Posterior vena cava (tissue), 2 donors: ENCODE data around the gene APOA5. TPM values are rescaled to one million over a fixed set of nuclear protein-coding genes. Genes with fewer than 3 reads are reported as not detected.

ENCODE experiments used
- DNase-seq: peaks from one replicate; pipeline ENCODE4 v3.0.0-alpha.2; 2020; ENCODE audit warnings: low spot score
- intact Hi-C, 2 donors: fragments of 100-400 bp; cut with DNase I; formaldehyde crosslinking; loops; one replicate each; pipeline versions ENCODE4 v1.14.1 to v1.14.2; 2022 to 2023
- long read RNA-seq, 2 donors: library from polyadenylated mRNA; unstranded; transcript quantifications; one replicate each; pipeline ENCODE4 v2.0.0, GENCODE V29; 2020 to 2021
- total RNA-seq, 2 donors: library from RNA; stranded (reverse); fragmentation: NEBNext Ultra II Directional; extraction: Animal tissue kit (Norgen Biotek cat#: 25700); gene quantifications; one replicate each; pipeline ENCODE4 v1.2.1, GENCODE V29; 2021
- donor health status: DM: yes; HTN: yes; CAD: no.
- donor health status: DM: yes; HTN: yes; CAD: no.

The APOA5 gene, protein sequence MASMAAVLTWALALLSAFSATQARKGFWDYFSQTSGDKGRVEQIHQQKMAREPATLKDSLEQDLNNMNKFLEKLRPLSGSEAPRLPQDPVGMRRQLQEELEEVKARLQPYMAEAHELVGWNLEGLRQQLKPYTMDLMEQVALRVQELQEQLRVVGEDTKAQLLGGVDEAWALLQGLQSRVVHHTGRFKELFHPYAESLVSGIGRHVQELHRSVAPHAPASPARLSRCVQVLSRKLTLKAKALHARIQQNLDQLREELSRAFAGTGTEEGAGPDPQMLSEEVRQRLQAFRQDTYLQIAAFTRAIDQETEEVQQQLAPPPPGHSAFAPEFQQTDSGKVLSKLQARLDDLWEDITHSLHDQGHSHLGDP
- not detected for total RNA-seq
- long read RNA-seq, donor 1, result 0 reads
- long read RNA-seq, donor 2, result 0 reads

DNA sequence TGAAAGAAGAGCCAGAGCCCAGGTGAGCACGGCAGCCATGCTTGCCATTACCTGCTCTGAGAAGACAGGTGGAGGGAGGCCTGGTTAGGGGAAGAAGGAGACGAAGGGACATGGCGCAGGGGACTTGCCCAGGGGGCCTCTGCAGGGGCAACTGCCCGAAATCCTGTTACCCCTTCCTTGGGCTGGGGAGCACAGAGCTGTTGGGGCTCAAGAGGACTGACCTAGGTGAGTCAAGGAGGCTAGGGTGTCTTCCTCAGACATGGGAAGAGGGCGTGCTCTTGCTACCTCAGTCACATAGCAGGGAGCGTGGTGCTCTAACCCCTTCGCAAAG lies at the start of gene APOA5:
TSS of gene APOA5 (minus strand) at position 67 of the 331 bp plus-strand sequence. CDS start at position 48, 19 bp downstream.
- intact Hi-C loops, result loop anchor here (5.0 to 10.0 kb wide), 4 partner anchors 41 to 433 kb away; no protein-coding TSS in a partner anchor
- no peak for DNase-seq

DNA sequence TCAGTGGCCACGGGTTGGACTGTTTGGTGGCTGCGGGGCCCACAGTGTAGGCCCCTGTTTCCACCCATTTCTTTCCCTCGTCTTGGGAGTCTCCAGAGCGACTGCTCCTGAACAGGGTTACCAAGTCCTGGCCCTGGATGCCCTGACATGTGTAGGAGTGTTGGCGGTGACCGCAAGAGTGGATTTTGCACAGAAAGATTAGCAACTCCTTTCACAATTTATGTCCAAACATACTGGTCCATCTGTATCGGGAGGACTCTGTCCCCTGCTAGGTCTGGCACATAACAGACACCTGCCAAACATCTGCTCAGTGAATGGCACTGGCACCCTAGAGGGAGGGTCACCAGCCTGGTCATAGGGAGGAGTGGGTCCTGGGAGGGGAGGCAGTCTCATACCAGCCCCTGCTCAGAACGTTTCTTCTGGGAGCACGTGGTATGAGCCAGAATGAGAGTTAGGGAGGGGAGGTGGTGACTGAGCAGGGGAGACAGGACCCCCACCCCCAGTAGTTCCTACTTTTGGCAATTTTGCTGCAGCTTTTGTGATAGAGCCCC lies 49.1 kb upstream of the APOA5 start:
- DNase-seq, result no peak

DNA sequence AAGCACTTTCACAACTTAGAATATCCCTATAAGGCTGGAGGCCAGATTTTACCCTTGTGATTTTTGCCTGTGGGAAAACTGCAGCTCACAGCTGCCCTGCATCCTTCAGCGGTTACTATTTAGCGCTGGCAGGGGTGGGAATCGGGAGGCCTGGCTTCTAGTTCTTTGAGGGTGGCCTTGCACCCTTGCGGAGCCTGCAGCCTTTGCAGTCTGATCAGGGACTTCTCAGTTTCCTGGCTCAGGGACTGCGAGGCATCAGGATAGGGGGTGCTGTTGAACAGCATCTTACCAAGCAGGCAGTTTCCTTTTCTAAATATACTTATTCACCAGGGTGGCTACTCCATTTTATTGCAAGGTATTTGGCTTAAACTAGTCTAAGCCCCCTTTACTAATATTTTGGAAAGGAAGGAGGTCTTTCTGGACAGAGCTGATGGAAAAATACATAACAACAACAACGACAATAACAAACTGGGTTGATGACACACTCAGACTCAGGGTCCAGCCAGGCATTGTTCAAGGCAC lies 48.6 kb upstream of the APOA5 start:
- intact Hi-C loops, result no loop called here
- DNase-seq, result no peak

More for the DNA sequence above, 49.1 kb upstream of the APOA5 start:
- intact Hi-C loops, result no loop called here

DNA sequence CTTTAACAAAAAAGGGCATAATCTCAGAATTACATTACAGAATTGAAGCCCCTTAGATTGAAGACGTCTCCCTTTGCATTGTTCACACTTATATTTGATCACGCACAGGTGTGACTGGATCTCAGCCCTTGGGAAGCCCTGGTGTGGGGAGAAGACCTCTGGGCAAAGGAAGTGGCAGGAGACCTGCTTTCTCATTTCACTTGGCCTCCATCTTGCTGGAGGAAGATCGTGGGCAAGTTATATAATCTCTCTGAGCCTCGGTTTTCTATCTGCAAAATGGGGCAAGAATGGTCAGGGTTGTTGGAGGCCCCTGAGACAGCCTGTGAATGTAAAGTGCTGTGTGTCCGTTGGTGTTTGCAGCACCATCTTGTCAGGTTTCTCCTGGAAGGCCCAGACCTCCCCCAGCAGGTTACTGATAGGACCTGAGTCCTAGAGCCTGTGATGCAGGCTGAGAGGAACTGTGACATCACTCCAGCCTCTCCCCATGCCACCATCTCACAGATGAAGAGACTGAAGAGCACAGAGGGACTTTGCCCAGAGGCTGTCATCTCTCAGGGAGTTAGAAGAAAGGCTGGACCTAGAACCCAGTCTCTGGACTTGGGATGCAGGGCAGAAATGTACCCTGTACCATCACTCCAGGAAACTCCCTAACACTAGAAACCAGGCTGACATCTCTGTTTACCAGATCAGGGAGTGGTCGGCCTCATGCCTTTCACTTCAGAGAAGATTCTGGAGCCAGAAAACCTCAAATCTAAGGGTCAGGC lies 46.8 kb upstream of the APOA5 start:
- DNase-seq, result no peak
- intact Hi-C loops, result no loop called here

DNA sequence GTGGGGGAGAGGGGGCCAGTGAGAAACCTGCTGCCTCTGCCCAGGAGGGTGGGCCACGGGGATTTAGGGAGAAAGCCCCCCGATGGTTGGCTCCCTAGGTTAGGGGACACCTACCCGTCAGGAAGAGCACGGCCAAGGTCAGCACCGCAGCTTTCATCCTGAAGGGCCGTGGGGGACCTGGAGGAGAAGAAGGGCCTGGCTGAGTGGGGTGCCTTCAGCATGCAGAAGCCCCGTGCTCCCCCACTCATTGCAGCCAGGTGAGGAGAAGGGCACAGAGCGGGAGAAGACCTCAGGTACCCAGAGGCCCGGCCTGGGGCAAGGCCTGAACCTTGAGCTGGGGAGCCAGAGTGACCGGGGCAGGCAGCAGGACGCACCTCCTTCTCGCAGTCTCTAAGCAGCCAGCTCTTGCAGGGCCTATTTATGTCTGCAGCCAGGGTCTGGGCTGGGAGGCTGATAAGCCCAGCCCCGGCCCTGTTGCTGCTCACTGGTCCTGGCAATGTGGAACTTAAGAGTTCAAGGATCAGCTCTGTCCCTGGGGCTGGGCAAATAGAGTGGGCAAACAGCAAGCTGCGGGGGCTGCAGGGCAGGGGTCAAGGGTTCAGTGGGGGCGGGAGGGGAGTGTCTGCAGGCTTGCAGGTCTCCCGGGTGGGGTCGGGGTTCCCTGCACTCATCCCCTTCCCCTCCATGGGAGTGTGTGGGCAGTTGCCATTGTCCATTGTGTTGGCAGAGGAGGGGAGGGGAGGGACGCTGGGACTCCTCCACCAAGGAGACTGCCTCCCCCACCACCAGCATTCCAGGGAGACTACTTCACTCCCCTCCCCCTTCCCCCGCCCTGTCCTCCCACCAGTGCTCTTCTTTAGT lies 45.8 kb upstream of the APOA5 start, which contains the start of gene APOA1:
TSS of gene APOA1 (minus strand) at position 392 of the 861 bp plus-strand sequence. CDS start at position 157, 235 bp downstream.
- intact Hi-C loops, result no loop called here

DNA sequence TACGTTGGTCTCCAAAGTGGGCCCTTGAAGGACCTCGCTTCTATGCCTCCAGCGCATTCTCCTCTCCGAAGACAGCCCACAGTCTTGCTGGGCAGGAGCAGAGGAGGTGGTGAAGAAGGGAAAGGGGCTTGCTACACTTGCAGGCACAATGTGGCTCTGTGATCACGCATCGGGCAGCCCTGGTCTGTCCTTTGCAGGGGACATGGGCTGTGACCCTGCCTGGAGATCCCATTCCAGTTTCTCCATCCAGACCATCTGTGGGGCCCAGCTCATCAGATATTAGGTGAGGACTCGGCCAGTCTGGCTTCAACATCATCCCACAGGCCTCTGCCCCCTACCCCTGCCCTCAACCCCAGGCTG lies 44.9 kb upstream of the APOA5 start:
- intact Hi-C loops, result no loop called here
- DNase-seq, result no peak

More for the DNA sequence above, 45.8 kb upstream of the APOA5 start, which contains the start of gene APOA1:
- DNase-seq, result no peak

DNA sequence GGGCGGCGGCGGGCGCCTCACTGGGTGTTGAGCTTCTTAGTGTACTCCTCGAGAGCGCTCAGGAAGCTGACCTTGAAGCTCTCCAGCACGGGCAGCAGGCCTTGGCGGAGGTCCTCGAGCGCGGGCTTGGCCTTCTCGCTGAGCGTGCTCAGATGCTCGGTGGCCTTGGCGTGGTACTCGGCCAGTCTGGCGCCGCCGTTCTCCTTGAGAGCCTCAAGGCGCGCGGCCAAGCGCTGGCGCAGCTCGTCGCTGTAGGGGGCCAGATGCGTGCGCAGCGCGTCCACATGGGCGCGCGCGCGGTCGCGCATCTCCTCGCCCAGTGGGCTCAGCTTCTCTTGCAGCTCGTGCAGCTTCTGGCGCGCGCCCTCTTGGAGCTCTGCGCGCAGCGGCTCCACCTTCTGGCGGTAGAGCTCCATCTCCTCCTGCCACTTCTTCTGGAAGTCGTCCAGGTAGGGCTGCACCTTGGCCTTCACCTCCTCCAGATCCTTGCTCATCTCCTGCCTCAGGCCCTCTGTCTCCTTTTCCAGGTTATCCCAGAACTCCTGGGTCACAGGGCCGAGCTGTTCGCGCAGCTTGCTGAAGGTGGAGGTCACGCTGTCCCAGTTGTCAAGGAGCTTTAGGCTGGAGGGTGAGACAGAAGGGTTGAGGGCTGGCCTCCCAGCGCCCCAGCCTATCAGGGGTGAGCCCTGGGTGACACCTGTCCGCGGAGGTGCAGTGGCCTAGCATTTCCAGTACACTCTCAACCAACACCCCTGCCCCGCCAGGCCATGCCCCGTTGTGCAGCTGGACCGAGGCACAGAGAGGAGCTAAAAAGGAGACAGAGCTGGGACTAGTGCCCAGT lies 44.3 kb upstream of the APOA5 start:
- peak; percentile 95 for DNase-seq
- intact Hi-C loops, result no loop called here

DNA sequence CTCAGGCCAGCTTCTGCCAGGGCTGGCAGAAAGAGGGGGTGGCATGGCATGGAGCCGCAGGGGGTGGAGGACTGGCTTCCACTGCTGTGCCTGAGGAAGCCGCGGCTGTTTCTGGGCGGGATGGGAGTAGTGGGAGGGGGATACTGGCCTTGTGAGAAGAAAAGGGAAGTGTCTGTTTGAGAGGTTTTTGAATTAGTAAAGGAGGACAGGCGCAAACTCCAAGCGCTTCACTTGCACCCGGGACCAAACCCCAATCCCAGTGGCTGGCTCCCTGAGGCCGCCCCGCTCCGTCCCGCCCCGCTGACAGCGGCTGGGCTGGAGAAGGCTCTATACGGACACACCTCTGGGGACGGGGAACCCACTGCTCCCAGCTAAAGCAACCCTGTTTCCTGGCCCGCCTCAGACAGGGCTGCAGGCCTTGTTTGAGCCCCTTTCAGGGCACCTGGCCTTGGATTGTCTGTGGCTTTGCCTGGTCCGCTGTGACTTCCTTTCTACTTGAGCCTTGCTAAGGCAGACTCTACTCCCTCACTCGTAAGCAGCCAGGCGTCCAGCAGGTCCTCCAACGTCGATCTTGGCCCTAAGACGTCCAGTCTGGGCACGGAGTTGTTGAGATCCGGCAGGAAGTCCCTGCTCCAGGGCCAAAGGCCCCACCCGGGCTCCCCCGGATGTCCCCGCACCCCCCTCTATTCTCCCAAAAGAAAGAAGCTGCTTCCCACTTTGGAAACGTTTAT lies 43.5 kb upstream of the APOA5 start:
- DNase-seq, result no peak
- intact Hi-C loops, result no loop called here

DNA sequence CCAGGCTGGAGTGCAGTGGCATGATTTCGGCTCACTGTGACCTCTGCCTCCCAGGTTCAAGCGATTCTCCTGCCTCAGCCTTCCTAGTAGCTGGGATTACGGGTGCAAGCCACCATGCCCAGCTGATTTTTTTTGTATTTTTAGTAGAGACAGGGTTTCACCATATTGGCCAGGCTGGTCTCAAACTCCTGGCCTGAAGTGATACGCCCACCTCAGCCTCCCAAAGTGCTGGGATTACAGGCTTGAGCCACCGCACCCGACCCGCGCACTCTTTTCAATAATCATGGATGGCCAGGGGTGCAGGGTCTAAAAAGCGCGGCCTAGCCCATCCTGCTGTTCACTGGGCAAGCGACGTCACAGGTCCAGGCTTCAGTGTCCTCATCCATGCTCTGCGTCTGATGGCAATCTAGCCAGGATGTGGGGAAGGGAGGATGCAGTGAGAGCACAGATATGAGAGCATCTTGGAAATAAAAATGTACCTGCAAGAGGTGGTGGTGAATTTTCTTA lies 42.9 kb upstream of the APOA5 start:
- DNase-seq, result peak; percentile 45
- intact Hi-C loops, result loop anchor here in 1 of 2 donors (5.0 kb wide), 1 partner anchor 42 kb away; the partner anchor contains the start of gene APOA5

DNA sequence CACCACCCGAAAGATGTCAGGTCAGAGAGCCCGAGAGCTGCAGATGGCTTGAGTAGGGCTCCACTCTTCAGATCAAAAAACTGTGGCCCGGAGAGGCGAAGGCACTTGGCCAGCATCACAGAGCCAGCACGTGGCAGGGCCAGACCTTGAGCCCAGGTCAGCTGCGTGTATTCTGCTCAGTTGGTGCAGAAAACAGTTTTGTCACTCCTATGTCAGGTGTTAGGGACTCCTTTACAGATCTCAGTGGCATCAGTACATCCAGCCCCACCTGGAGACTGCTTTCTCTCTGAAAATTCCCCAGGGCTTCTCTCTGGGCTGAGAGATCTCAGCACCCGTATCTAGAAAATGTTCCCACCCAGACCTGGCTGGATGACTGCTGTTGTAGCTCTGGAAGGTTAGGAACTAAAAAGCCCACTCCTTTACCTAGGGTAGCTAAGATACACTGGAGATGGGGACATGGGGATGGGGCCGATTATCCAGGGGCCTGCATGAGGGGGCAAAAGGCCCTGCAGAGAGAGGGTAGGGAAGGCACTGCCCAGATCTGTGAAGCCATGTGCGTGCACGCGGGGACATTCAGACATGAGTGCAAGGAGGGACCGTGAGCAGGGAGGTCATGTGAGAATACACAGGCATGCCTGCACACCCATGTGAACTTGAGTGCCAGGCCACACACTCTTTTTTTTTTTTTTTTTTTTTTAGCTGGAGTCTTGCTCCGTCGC lies 42.3 kb upstream of the APOA5 start:
- intact Hi-C loops, result loop anchor here in 1 of 2 donors (5.0 kb wide), 1 partner anchor 42 kb away; the partner anchor contains the start of gene APOA5
- DNase-seq, result peak; percentile 29

DNA sequence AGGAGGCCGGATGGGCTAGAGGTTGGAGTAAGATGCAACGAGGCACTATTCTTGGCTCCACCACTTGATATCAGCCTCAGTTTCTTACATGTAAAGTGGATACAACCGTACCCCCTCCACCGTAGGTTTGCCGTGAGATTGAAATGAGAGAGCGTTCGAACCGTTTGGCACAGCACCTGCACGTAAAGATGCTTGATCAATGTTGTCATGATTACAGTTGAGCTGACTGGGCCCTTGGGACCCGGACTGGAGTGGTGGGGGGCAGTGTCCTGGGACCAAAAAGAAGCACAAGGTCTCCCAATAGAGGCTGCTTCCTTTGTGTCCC lies 41.8 kb upstream of the APOA5 start:
- DNase-seq, result peak; percentile 67
- intact Hi-C loops, result loop anchor here in 1 of 2 donors (5.0 kb wide), 1 partner anchor 41 kb away; the partner anchor contains the start of gene APOA5

DNA sequence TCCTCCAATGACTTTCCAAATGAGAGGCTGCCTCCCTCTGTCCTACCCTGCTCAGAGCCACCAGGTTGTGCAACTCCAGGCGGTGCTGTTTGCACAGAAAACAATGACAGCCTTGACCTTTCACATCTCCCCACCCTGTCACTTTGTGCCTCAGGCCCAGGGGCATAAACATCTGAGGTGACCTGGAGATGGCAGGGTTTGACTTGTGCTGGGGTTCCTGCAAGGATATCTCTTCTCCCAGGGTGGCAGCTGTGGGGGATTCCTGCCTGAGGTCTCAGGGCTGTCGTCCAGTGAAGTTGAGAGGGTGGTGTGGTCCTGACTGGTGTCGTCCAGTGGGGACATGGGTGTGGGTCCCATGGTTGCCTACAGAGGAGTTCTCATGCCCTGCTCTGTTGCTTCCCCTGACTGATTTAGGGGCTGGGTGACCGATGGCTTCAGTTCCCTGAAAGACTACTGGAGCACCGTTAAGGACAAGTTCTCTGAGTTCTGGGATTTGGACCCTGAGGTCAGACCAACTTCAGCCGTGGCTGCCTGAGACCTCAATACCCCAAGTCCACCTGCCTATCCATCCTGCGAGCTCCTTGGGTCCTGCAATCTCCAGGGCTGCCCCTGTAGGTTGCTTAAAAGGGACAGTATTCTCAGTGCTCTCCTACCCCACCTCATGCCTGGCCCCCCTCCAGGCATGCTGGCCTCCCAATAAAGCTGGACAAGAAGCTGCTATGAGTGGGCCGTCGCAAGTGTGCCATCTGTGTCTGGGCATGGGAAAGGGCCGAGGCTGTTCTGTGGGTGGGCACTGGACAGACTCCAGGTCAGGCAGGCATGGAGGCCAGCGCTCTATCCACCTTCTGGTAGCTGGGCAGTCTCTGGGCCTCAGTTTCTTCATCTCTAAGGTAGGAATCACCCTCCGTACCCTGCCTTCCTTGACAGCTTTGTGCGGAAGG lies 40.9 kb upstream of the APOA5 start:
- peak; percentile 65 for DNase-seq
- intact Hi-C loops, result loop anchor here in 1 of 2 donors (5.0 kb wide), 1 partner anchor 40 kb away; the partner anchor contains the start of gene APOA5

DNA sequence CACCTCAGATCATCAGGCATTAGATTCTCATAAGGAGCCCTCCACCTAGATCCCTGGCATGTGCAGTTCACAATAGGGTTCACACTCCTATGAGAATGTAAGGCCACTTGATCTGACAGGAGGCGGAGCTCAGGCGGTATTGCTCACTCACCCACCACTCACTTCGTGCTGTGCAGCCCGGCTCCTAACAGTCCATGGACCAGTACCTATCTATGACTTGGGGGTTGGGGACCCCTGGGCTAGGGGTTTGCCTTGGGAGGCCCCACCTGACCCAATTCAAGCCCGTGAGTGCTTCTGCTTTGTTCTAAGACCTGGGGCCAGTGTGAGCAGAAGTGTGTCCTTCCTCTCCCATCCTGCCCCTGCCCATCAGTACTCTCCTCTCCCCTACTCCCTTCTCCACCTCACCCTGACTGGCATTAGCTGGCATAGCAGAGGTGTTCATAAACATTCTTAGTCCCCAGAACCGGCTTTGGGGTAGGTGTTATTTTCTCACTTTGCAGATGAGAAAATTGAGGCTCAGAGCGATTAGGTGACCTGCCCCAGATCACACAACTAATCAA lies 40.2 kb upstream of the APOA5 start:
- intact Hi-C loops, result loop anchor here in 1 of 2 donors (5.0 kb wide), 1 partner anchor 40 kb away; the partner anchor contains the start of gene APOA5
- peak; percentile 25 for DNase-seq

DNA sequence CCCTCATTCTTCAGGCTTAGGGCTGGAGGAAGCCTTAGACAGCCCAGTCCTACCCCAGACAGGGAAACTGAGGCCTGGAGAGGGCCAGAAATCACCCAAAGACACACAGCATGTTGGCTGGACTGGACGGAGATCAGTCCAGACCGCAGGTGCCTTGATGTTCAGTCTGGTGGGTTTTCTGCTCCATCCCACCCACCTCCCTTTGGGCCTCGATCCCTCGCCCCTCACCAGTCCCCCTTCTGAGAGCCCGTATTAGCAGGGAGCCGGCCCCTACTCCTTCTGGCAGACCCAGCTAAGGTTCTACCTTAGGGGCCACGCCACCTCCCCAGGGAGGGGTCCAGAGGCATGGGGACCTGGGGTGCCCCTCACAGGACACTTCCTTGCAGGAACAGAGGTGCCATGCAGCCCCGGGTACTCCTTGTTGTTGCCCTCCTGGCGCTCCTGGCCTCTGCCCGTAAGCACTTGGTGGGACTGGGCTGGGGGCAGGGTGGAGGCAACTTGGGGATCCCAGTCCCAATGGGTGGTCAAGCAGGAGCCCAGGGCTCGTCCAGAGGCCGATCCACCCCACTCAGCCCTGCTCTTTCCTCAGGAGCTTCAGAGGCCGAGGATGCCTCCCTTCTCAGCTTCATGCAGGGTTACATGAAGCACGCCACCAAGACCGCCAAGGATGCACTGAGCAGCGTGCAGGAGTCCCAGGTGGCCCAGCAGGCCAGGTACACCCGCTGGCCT lies 38.7 kb upstream of the APOA5 start:
- intact Hi-C loops, result loop anchor here in 1 of 2 donors (5.0 kb wide), 1 partner anchor 38 kb away; the partner anchor contains the start of gene APOA5
- DNase-seq, result no peak
